Melanocyte of skin (primary cell): ENCODE measurements around the gene PDZK1. TPM values are rescaled to one million over a fixed set of nuclear protein-coding genes. Genes with fewer than 3 reads are reported as not detected.

Experiments
- total RNA-seq, 2 donors: library from RNA; depleted of rRNA; stranded (reverse); fragments of >200 nt; gene quantifications; 2 replicates each; pipeline ENCODE4 v1.2.3, GENCODE V29; 2012

Gene PDZK1
- total RNA-seq: under 1 TPM; 0.33 to 0.34 TPM

DNA sequence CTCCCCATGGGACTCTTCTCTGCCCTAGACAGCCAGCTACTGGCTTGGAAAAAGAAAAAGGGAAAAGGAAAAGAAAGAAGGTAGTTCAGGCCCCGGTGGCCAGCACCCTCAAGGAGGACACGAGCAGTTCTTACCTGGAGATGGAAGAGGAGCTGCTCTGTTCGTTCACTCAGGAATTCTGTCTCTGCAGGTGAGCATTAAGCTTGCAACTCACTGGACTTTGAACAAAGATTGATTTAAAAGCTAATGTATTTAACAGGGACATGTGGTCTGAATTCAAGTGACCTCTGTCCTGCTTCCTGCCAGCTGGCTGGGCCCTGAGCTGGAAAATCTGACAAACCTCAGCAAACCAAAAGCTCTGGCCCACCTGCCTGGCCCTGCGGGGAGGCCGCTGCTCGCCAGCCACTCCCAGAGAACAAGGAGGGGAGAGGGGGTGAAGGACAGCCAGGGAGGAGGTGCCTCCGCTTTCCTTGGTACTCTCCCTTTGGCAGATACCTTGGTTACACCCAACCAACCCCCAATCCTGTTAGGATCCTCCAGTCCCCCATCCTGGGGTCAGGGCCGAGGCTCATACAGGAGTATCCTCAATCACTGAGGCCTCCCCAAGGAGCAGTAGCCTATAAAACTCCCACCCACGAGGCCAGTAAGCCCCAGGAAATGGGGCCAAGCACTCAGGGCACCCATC, at the start of gene PDZK1:
Gene PDZK1, minus strand, starts transcription at position 186 of the 685 bp plus-strand sequence. CDS start 19,347 bp downstream, outside the sequence.

DNA sequence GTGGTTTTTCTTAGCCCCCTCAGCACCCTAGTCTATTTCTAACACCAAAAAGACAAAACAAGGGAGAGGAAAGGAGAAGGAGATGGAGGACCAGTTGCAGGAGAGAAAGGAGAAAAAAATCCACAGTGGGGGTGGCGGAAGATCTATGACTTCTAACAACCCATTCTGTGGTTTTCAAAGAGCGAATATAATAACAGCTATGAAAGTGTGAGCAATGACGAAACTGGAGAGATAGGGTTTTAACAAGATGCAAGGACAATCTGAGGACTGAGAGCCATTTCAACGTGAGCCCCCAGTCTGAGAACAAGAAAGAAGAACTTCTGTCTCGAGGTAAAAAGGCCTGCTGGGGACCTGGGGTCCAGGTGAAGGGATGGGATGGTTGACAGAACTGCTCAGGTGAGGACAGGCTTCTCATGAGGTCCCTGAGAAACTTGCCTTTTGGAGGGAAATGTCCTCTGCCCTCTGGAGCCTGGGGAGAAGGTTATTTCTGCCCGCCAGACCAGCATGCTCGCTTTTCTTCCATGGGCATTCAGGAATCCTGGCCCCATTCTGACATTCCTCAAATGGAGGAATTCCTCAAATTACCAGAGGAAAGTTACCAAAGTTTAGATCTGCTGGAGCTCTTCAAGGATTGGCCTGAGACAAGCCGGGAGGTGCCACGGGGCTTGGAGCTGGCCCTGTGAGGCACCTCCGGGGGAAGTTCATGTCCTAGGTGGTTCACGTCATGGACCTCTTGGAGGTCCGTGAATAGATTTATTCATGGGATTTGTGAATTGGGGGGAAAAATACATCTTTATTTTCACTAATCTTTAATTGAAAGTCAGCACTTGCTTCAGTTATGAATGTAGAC, 12.3 kb upstream of the PDZK1 start, which contains the start of gene CD160:
Gene CD160, plus strand, starts transcription at position 270 of the 850 bp plus-strand sequence. CDS start 8,829 bp downstream, outside the sequence.

Other genes starting within 250 kb of the PDZK1 start
- gene GPR89A, start 99.4 kb downstream of the PDZK1 start, total RNA-seq: 10 to 100 TPM; 34.8 to 38.0 TPM
- not detected for gene CD160, start 12.1 kb upstream of the PDZK1 start, total RNA-seq
- gene RNF115, start 116.7 kb upstream of the PDZK1 start, total RNA-seq: 10 to 100 TPM in 1 of 2 donors, 1 to 10 TPM in 1; 8.3 to 11.0 TPM
- 10 to 100 TPM; 42.0 to 47.8 TPM for gene POLR3C, start 116.8 kb upstream of the PDZK1 start, total RNA-seq
- gene NUDT17, start 138.3 kb upstream of the PDZK1 start, total RNA-seq: 1 to 10 TPM; 5.0 to 5.2 TPM
- 1 to 10 TPM; 5.2 to 7.3 TPM for gene PIAS3, start 151.7 kb upstream of the PDZK1 start, total RNA-seq
- under 1 TPM; under 0.01 TPM for gene ANKRD35, start 178.5 kb upstream of the PDZK1 start, total RNA-seq
- gene ITGA10, start 202.7 kb upstream of the PDZK1 start, total RNA-seq: under 1 TPM; under 0.01 to 0.69 TPM
- 10 to 100 TPM; 22.3 to 23.1 TPM for gene PEX11B, start 211.3 kb upstream of the PDZK1 start, total RNA-seq
- gene RBM8A, start 220.1 kb upstream of the PDZK1 start, total RNA-seq: 100 to 1,000 TPM in 1 of 2 donors, 10 to 100 TPM in 1; 65.0 to 102 TPM